Duodenal mucosa (tissue), 2 donors: ENCODE results near the gene HLA-DOB.

Source experiments
- H3K27ac ChIP-seq: one replicate; pipeline ENCODE4 v1.7.0; 2013; ENCODE audit warnings: low read depth, low read length
- H3K27me3 ChIP-seq, 2 donors: one replicate each; pipeline ENCODE4 v1.7.0; 2013; ENCODE audit warnings: low read length in 2 of 2, control low read depth in 1 of 2; ENCODE audit not compliant: insufficient read depth in 2 of 2, control insufficient read depth in 1 of 2
- H3K36me3 ChIP-seq, 2 donors: one replicate each; pipeline ENCODE4 v1.7.0; 2013; ENCODE audit warnings: low read length in 2 of 2, control low read depth in 1 of 2; ENCODE audit not compliant: insufficient read depth in 2 of 2, control insufficient read depth in 1 of 2
- H3K4me1 ChIP-seq, 2 donors: one replicate each; pipeline ENCODE4 v1.7.0; 2013; ENCODE audit warnings: low read length in 2 of 2, control low read depth in 1 of 2; ENCODE audit not compliant: insufficient read depth in 2 of 2, control insufficient read depth in 1 of 2
- H3K4me3 ChIP-seq, 2 donors: one replicate each; pipeline ENCODE4 v1.7.0; 2013; ENCODE audit warnings: low read length in 2 of 2, low read depth in 1 of 2
- H3K9ac ChIP-seq, 2 donors: one replicate each; pipeline ENCODE4 v1.7.0; 2013; ENCODE audit warnings: low read length in 2 of 2, low read depth in 1 of 2
- H3K9me3 ChIP-seq, 2 donors: one replicate each; pipeline ENCODE4 v1.7.0; 2013; ENCODE audit warnings: low read length in 2 of 2, control low read depth in 1 of 2; ENCODE audit not compliant: control insufficient read depth in 1 of 2

HLA-DOB gene

DNA sequence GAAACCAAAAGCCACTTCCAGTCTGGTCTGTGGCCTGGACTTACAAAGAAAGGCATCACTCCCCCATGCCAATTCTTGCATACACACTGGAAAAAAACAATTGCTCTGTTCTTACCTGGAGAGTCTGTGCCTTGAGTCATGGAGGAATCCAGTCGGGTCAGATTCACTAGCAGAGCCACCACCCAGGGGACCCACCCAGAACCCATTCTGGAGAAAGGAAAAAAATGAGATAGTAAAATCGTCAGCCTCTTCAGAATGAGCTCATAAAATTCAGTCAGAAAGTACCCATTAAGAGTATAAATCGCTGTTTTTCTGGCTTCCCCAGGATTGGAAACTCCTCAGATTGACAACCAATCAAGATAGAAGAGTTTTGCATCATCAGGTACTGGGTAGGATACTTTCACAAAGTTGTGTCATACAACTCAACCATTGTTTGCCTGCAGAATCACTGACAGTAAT lies at the start of gene HLA-DOB:
TSS of gene HLA-DOB (minus strand) at position 257 of the 459 bp plus-strand sequence. CDS start at position 206, 51 bp downstream.
- Histone ChIP-seq H3K4me3 (peak within 1 kb of the TSS; percentile 27 to 33), H3K9me3 (no peaks in the 10 kb centered on the region), H3K27me3 (no peaks in the 10 kb centered on the region), H3K4me1 (peaks cover 0 to 3% of the 10 kb centered on the region in 2 donors), H3K36me3 (no peaks in the 10 kb centered on the region), H3K27ac (no peak within 1 kb of the TSS), H3K9ac (no peak within 1 kb of the TSS)

DNA sequence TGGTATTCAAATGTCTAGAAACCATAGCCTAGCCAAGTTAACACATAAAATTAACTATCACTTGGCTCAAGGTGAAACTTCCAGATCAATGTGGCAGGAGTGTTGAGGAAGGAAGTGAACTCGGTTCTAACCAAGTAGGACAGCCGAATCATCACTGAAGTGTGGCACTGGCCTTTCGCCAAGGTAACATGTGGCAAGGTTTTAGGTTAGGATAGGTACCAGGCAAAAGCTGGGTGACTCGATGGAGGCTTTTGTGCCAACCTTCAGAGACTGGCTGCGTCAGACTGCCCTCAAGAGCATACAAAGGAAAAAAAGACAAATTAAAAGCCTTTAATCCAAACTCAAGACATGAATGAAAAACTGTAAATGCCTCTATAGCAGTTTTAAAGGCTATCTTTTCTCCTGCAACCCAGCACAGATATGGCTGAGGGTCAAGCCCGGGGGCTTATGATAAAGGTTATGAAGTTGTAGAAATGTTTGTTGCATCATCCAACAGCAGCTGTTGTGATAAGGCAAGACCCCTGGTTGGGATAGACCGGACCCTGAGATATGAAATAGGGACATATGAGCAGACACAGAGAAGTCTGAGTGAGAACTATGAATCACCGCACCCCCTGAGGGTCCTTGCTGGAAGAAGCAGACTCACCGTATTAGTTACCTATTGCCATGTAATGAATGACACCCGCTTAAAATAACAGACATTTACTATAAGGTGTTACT lies 49.1 kb upstream of the HLA-DOB start:
- Histone ChIP-seq H3K4me1 (peaks cover 14 to 29% of the 10 kb centered on the region in 2 donors), H3K27me3 (no peaks in the 10 kb centered on the region), H3K4me3 (no peak overlapping the region), H3K27ac (no peak overlapping the region), H3K9ac (no peak overlapping the region), H3K9me3 (no peaks in the 10 kb centered on the region), H3K36me3 (no peaks in the 10 kb centered on the region)

DNA sequence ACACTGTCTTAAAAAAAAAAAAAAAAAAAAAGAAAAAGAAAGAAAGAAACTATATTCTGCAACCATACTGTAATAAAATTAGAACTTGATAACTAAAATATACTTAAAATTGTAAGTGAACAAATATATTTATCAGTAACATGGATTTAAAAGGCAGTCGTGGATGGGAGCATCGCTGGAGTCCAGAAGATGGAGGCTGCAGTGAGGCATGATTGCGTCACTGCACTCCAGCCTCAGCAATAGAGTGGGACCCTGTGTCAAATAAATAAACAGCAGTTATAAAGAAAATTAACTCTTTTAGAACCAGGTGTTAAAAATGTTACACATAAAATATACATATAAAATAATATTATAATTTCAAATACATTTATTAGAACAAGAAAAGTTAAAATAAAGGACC lies 45.9 kb upstream of the HLA-DOB start:
- Histone ChIP-seq H3K9me3 (no peaks in the 10 kb centered on the region), H3K27ac (no peak overlapping the region), H3K27me3 (no peaks in the 10 kb centered on the region), H3K36me3 (peaks cover 19 to 22% of the 10 kb centered on the region in 2 donors), H3K4me3 (no peak overlapping the region), H3K9ac (no peak overlapping the region), H3K4me1 (peaks cover 10 to 22% of the 10 kb centered on the region in 2 donors)

DNA sequence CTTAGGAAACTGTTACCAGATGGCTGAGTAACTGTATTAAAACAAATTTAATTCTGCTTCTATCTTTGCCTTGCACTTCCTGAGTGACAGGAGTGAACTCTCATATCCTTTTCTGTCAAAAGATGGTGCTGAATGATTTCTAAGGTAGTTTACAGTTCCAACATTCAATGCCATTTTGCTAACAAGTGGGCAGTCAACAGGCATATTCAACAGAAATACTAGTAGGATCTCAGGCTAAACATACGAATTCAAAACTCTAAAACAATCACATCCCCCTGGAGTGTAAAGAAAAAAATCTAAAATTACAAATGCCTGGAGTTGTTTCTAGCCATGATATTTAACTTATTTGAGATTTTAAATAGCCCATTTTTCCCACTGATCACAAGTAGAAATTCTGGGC lies 43.9 kb upstream of the HLA-DOB start:
- no peak overlapping the region for H3K27ac ChIP-seq
- H3K36me3 ChIP-seq = peaks cover 28 to 29% of the 10 kb centered on the region in 2 donors
- no peak overlapping the region for H3K9ac ChIP-seq
- no peaks in the 10 kb centered on the region for H3K9me3 ChIP-seq
- peaks cover 10 to 13% of the 10 kb centered on the region in 2 donors for H3K4me1 ChIP-seq
- H3K4me3 ChIP-seq = no peak overlapping the region
- H3K27me3 ChIP-seq = no peaks in the 10 kb centered on the region

DNA sequence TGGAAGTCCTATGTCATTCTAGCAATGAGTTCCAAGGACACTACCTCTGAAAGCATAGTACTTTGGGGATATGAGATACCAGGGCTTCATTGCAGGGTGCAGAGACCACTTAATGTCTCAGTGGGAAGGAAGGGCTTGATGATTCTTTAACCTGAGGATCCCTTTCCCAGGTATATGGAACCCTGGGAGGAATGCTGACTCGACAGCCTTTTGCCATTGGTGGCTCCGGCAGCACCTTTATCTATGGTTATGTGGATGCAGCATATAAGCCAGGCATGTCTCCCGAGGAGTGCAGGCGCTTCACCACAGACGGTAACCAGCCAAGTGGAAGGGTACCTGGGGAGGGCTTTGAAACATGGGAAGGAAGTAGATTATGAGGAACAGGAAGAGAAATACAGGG lies 41.4 kb upstream of the HLA-DOB start:
- no peak overlapping the region for H3K27ac ChIP-seq

DNA sequence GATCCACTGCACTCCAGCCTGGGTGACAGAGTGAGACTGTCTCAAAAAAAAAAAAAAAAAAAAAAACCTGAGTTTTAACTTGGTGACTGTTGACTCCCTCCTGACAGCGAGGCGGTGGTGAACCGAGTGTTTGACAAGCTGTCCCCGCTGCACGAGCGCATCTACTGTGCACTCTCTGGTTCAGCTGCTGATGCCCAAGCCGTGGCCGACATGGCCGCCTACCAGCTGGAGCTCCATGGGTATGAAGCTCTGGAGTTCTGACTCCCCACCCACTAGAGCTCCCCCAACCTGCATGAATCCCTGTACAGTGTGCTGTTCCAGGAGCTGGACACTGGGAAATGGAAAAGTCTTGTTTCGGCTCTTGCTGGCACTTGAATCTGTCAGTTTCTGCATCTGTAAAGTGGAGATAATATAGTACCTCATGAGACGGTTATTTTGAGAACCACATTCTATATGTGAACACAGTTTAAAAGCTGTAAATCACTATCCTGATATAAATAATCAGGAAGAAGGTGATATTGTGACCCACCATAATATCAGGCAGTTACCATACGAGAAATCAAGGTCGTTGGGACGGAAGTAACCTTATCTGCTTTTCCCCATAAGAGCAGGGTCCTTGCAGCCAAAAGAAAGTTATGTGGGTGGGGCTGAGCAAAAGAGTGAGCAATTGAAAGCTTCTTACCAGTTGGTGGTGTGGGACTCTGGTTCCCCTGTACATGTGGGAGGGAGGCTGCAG lies 40.5 kb upstream of the HLA-DOB start:
- Histone ChIP-seq H3K9ac (no peak overlapping the region), H3K27me3 (no peaks in the 10 kb centered on the region), H3K36me3 (peaks cover 28 to 29% of the 10 kb centered on the region in 2 donors), H3K4me3 (no peak overlapping the region), H3K27ac (no peak overlapping the region), H3K9me3 (no peaks in the 10 kb centered on the region), H3K4me1 (peaks cover 22 to 24% of the 10 kb centered on the region in 2 donors)

More for the DNA sequence above, 41.4 kb upstream of the HLA-DOB start:
- no peak overlapping the region for H3K4me3 ChIP-seq
- H3K36me3 ChIP-seq = peaks cover 28 to 29% of the 10 kb centered on the region in 2 donors
- no peaks in the 10 kb centered on the region for H3K27me3 ChIP-seq
- no peak overlapping the region for H3K9ac ChIP-seq
- H3K4me1 ChIP-seq = peaks cover 21% of the 10 kb centered on the region in 2 donors
- H3K9me3 ChIP-seq = no peaks in the 10 kb centered on the region

DNA sequence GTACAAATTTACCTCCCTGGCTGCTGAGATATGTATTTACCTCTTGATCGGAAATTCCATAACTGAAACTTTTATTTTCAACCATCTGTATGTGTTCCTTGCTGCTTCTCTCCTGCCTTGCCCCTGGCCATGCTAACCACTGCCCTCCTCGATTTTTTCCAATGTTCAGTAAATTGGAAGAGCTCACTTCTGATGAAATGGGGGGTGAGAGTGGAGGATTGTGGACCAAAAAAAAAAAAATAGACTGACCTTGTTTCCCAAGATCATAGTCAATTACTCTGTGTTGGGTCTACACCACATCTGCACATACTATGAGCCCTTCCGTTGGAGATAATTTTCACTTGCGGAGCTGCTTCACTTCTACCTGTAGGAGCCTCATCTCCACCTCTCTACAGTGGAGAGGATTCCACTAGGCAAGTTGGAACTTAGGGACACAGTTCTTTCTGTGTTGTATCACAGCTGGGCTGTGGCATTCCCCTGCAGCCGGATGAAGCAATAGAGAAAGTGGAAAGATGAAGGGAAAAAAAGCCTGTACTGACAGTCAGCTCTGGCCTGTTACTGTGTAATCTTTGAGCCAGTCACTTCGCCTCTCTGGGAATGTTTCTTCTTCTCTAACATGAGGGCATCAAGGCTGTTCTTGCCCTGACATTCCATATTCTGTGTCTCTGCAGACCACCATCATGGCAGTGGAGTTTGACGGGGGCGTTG lies 38.8 kb upstream of the HLA-DOB start:
- Histone ChIP-seq H3K9ac (peak overlapping the region in 1 of 2 donors; percentile 97), H3K27ac (peak overlapping the region; percentile 100), H3K4me1 (peaks cover 35 to 38% of the 10 kb centered on the region in 2 donors), H3K27me3 (no peaks in the 10 kb centered on the region), H3K36me3 (peaks cover 39% of the 10 kb centered on the region in 2 donors), H3K9me3 (no peaks in the 10 kb centered on the region), H3K4me3 (peak overlapping the region; percentile 94 to 97)

DNA sequence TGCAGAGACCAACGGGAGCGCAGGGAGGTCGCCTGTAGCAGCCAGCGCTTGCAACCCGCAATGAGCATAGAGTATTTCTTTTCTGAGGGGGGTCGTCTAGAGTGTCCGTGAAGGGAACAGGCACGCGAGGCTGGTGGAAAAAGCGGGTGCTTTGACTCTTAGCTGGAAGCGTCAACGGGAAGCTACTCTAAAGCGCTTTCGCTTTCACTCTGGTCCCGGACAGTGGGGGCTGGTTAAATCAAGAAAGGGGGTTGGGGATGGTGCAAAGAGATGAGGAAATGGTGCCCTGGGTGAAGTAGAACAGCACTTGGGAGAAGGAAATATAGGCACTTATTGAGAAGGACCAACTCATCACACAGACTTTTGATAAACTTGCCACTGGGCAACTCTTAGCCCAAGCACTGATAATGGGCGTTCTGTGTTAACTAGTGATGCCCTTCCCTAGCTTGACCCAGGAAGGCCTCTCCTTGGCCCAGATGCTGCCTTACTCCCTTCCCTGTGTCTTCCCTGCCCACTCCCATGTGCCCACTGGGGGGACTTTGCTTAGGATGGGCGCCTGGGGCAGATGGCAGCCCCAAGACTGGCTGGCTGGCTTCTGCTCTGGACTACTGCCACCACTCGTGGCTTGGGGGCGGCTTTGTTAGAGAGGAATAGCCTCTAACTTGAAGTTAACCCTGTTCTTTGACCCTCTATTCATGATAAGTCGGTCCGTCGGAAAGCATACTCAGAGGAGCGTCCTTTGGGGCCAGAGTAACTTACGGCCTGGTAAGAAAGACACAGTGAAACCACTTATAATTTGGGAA lies 37.8 kb upstream of the HLA-DOB start:
- peak overlapping the region; percentile 97 to 100 for H3K9ac ChIP-seq
- peak overlapping the region; percentile 100 for H3K27ac ChIP-seq
- peaks cover 44 to 46% of the 10 kb centered on the region in 2 donors for H3K36me3 ChIP-seq
- H3K27me3 ChIP-seq = no peaks in the 10 kb centered on the region
- peak overlapping the region; percentile 94 to 97 for H3K4me3 ChIP-seq
- H3K9me3 ChIP-seq = no peaks in the 10 kb centered on the region
- H3K4me1 ChIP-seq = peaks cover 40 to 41% of the 10 kb centered on the region in 2 donors

DNA sequence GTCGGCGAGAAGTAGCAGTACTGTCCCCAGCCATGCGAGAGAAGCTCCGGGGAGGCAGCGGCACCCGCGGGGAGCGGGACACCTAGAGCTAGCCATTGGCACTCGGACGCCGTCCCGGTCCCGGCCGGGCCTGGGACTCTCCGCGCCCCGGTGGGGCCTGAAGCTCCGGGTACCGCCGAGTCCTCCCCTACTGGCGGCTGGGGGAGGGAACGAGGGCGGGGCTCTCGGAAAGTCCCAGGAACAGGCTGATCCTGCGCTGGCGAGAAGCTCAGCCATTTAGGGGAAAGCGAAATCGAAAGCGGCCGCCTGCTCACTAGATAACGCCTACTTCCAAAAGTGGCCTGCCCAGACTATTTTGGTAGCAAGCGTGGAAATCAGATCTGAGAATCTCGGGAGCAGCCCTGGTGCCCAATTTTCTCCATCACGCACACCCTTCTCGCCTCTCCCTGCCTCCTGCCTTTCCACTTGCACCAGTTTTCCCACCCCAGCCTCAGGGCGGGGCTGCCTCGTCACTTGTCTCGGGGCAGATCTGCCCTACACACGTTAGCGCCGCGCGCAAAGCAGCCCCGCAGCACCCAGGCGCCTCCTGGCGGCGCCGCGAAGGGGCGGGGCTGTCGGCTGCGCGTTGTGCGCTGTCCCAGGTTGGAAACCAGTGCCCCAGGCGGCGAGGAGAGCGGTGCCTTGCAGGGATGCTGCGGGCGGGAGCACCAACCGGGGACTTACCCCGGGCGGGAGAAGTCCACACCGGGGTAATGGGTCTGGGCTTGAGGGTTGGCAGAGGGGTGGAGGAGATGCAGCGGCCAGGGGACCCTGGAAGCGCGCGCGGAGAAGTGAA lies 37.0 kb upstream of the HLA-DOB start, which contains the start of the genes PSMB9 and TAP1:
TSS of gene PSMB9 (plus strand) at position 652 of the 835 bp plus-strand sequence. CDS start at position 690, 38 bp downstream.
TSS of gene TAP1 (minus strand) at position 164 of the 835 bp plus-strand sequence. CDS start at position 96, 68 bp downstream.
- Histone ChIP-seq H3K27ac (peak within 1 kb of the TSS; percentile 100), H3K9ac (peak within 1 kb of the TSS; percentile 97 to 100), H3K36me3 (peaks cover 42 to 43% of the 10 kb centered on the region in 2 donors), H3K9me3 (no peaks in the 10 kb centered on the region), H3K4me1 (peaks cover 41 to 43% of the 10 kb centered on the region in 2 donors), H3K4me3 (peak within 1 kb of the TSS; percentile 94 to 97), H3K27me3 (no peaks in the 10 kb centered on the region)
